ENCODE data around the gene GALNT11. TPM values are rescaled to one million over a fixed set of nuclear protein-coding genes. Genes with fewer than 3 reads are reported as not detected.

The GALNT11 gene
- total and polyA plus RNA-seq, 9 donors, result 20.1 to 57.6 (median 34.3) TPM

GRCh38 chr7:152158801-152159587 lies 133.5 kb downstream of the GALNT11 start:
- DNase-seq, result no peak
- no peaks in the 10 kb centered on the region for H3K36me3 ChIP-seq
- TF ChIP-seq POLR2A (IDR thresholded peaks at IDR 0.05) (no peak), EP300 (IDR thresholded peaks at IDR 0.05) (no peak), CTCF (IDR thresholded peaks at IDR 0.05) (no peak)
- intact Hi-C loops (cut with DNase I), result no loop called here
- H3K27ac ChIP-seq, result no peak overlapping the region
- WGBS, 3 donors, result 91 to 93% (median 93%) methylated on average over 11 of the region's 11 CpGs
- no peak overlapping the region for H3K4me3 ChIP-seq
- no peaks in the 10 kb centered on the region for H3K4me1 ChIP-seq (ENCODE audit: insufficient read depth)
- H3K27me3 ChIP-seq, result no peaks in the 10 kb centered on the region
- H3K9me3 ChIP-seq, result no peaks in the 10 kb centered on the region

DNA sequence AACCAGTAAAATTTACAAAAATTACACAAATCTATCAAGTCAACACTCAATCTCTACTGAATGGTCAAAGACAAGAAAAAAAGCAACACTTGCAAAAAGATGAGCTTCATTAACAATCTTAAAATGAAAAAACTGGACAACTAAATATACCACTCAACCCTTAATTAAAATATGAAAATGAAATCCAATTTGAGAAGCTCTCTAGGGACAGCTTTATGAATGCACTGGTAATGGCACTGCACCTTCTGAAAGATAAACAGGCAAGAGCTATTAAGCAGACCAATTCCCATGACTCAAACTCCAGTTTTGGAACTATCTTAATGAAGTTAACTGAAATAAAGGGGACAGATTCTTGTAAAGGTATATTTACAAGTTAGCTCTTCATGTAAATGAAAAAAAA lies 135.7 kb downstream of the GALNT11 start:
- DNase-seq, result no peak
- no peak for TF ChIP-seq CTCF (IDR thresholded peaks at IDR 0.05)
- TF ChIP-seq POLR2A (IDR thresholded peaks at IDR 0.05), result no peak
- no peak for TF ChIP-seq EP300 (IDR thresholded peaks at IDR 0.05)
- Histone ChIP-seq H3K4me3 (no peak overlapping the region), H3K27me3 (no peaks in the 10 kb centered on the region), H3K27ac (no peak overlapping the region), H3K36me3 (no peaks in the 10 kb centered on the region), H3K9me3 (no peaks in the 10 kb centered on the region), H3K4me1 (ENCODE audit: insufficient read depth) (no peaks in the 10 kb centered on the region)
- intact Hi-C loops (cut with DNase I), result no loop called here

GRCh38 chr7:152162287-152162686 lies 136.8 kb downstream of the GALNT11 start:
- no peaks in the 10 kb centered on the region for H3K4me1 ChIP-seq (ENCODE audit: insufficient read depth)
- intact Hi-C loops (cut with DNase I), result no loop called here
- H3K27me3 ChIP-seq, result no peaks in the 10 kb centered on the region
- no peak overlapping the region for H3K4me3 ChIP-seq
- H3K27ac ChIP-seq, result no peak overlapping the region
- DNase-seq, result no peak
- H3K36me3 ChIP-seq, result no peaks in the 10 kb centered on the region
- WGBS, 3 donors, result 80 to 86% (median 83%) methylated on average over 6 of the region's 6 CpGs
- no peaks in the 10 kb centered on the region for H3K9me3 ChIP-seq
- TF ChIP-seq CTCF (IDR thresholded peaks at IDR 0.05) (no peak), POLR2A (IDR thresholded peaks at IDR 0.05) (no peak), EP300 (IDR thresholded peaks at IDR 0.05) (no peak)

Small RNA genes lying within 50 kb of the gene (small RNA-seq; reads per million reads assigned to genes)
- gene RF00017, result not detected

Other genes starting within 250 kb of the GALNT11 start
- 10 to 100 TPM in 6 of 7 donors, 1 to 10 TPM in 1; 9.3 to 37.7 (median 22.6) TPM for gene PRKAG2, start 148.6 kb upstream of the GALNT11 start, total RNA-seq
- gene PRKAG2, start 148.6 kb upstream of the GALNT11 start, polyA plus RNA-seq, result 10 to 100 TPM; 14.6 to 32.1 TPM
- not detected for gene GALNTL5, start 69.2 kb upstream of the GALNT11 start, total RNA-seq
- not detected for gene GALNTL5, start 69.2 kb upstream of the GALNT11 start, polyA plus RNA-seq